Ovary (tissue), 3 donors: ENCODE results near the gene DCLK3.

Source experiments
- CTCF ChIP-seq, 3 donors: fragments of 450-650 bp in 2 of 3; fragments of 200-600 bp in 1 of 3; IDR thresholded peaks; one replicate each; pipeline versions ENCODE4 v1.5.1 to v1.8.0; 2016 to 2022; ENCODE audit warnings: antibody characterized with exemption in 3 of 3, mild to moderate bottlenecking in 1 of 3
- EP300 ChIP-seq: sonication (generic); formaldehyde crosslinking; IDR thresholded peaks from one replicate; pipeline ENCODE4 v1.6.1; 2017; ENCODE audit warnings: antibody characterized with exemption
- POLR2A ChIP-seq: fragments of 450-650 bp; IDR thresholded peaks from one replicate; pipeline ENCODE4 v1.6.1; 2017; ENCODE audit warnings: antibody characterized with exemption, mild to moderate bottlenecking, moderate library complexity
- donor health status: DM: no; HTN: no; CAD: no.

- TF ChIP-seq CTCF (IDR thresholded peaks at IDR 0.05) (no peak), EP300 (no peak), POLR2A (no peak)
These were observed 77.8 kb downstream of the DCLK3 start for GRCh38 chr3:36686516-36686915.
